OCI-M2 (cell line): ENCODE measurements around the gene MDGA2.
"Not testable (repeated sequence)": the region's sequence is repeated elsewhere in the genome, so short reads cannot be mapped to it uniquely, and the experiment has no call there.

Experiments used
- DNase-seq: peaks from one replicate; lab custom pipeline; 2025; ENCODE audit not compliant: unreplicated experiment; lab: John Stamatoyannopoulos, UW

MDGA2 gene

GRCh38 chr14:47246367-47246766 is 429.0 kb downstream of the MDGA2 start:
- no peak for DNase-seq

GRCh38 chr14:47242579-47242978 is 432.8 kb downstream of the MDGA2 start:
- DNase-seq: not testable (repeated sequence)

- DNase-seq: no peak
Observed at GRCh38 chr14:47240748-47241437, 434.5 kb downstream of the MDGA2 start.

- DNase-seq: no peak
Observed at GRCh38 chr14:47235619-47236018, 439.8 kb downstream of the MDGA2 start.

- DNase-seq: no peak
Observed at GRCh38 chr14:47226877-47227520, 448.4 kb downstream of the MDGA2 start.

- no peak for DNase-seq
Observed at GRCh38 chr14:47223656-47224055, 451.7 kb downstream of the MDGA2 start.

GRCh38 chr14:47220096-47220495 is 455.3 kb downstream of the MDGA2 start:
- no peak for DNase-seq

- no peak for DNase-seq
Observed at GRCh38 chr14:47211263-47211662, 464.1 kb downstream of the MDGA2 start.

- no peak for DNase-seq
Observed at GRCh38 chr14:47210099-47210498, 465.3 kb downstream of the MDGA2 start.

- no peak for DNase-seq
Observed at GRCh38 chr14:47208434-47208833, 467.0 kb downstream of the MDGA2 start.

- no peak for DNase-seq
Observed at GRCh38 chr14:47207617-47208016, 467.8 kb downstream of the MDGA2 start.

GRCh38 chr14:47200740-47201139 is 474.7 kb downstream of the MDGA2 start:
- DNase-seq: no peak

GRCh38 chr14:47195582-47195981 is 479.8 kb downstream of the MDGA2 start:
- DNase-seq: no peak

- no peak for DNase-seq
Observed at GRCh38 chr14:47194055-47194454, 481.4 kb downstream of the MDGA2 start.

GRCh38 chr14:47192203-47192602 is 483.2 kb downstream of the MDGA2 start:
- DNase-seq: not testable (repeated sequence)

GRCh38 chr14:47191700-47192099 is 483.7 kb downstream of the MDGA2 start:
- DNase-seq: no peak

GRCh38 chr14:47189911-47190484 is 485.4 kb downstream of the MDGA2 start:
- no peak for DNase-seq

GRCh38 chr14:47186486-47186885 is 488.9 kb downstream of the MDGA2 start:
- DNase-seq: no peak

- no peak for DNase-seq
Observed at GRCh38 chr14:47179906-47180305, 495.5 kb downstream of the MDGA2 start.

GRCh38 chr14:47171896-47172295 is 503.5 kb downstream of the MDGA2 start:
- not testable (repeated sequence) for DNase-seq

- no peak for DNase-seq
Observed at GRCh38 chr14:47167402-47167801, 508.0 kb downstream of the MDGA2 start.

- DNase-seq: no peak
Observed at GRCh38 chr14:47155395-47155794, 520.0 kb downstream of the MDGA2 start.
